ENCODE data around the gene RLN3.

GRCh38 chr19:14021474-14021873 is 6.5 kb upstream of the RLN3 start:
- TF ChIP-seq POLR2A (IDR thresholded peaks at IDR 0.05; ENCODE audit: low read length) = no peak
- TF ChIP-seq GATA1 (IDR thresholded peaks at IDR 0.05; ENCODE audit: low read depth, low read length) = no peak

Measured in erythroblast (primary cell).